IMR-90 (cell line): ENCODE data around the gene PPM1J.

Experiments used
- BHLHE40 ChIP-seq: fragments of 150-350 bp; IDR thresholded peaks from 2 replicates; pipeline ENCODE4 v1.6.1; 2016; ENCODE audit warnings: mild to moderate bottlenecking, low read depth, low read length
- CTCF ChIP-seq: conservative IDR thresholded peaks from 2 replicates; pipeline ENCODE4 v1.5.1; 2012; ENCODE audit warnings: mild to moderate bottlenecking, low read depth, low read length, improper control_type of control experiment
- ELK1 ChIP-seq: fragments of 150-350 bp; IDR thresholded peaks from 2 replicates; pipeline ENCODE4 v1.6.1; 2016; ENCODE audit warnings: low read depth, mild to moderate bottlenecking, low read length, moderate library complexity, borderline replicate concordance
- MAFK ChIP-seq: IDR thresholded peaks from 2 replicates; pipeline ENCODE4 v1.6.1; 2012; ENCODE audit warnings: low read depth, low read length, improper control_type of control experiment
- MXI1 ChIP-seq: IDR thresholded peaks from 2 replicates; pipeline ENCODE4 v1.6.1; 2012; ENCODE audit warnings: low read depth, mild to moderate bottlenecking, low read length, moderate library complexity, borderline replicate concordance
- NFE2L2 ChIP-seq: fragments of 150-350 bp; IDR thresholded peaks from 2 replicates; pipeline ENCODE4 v1.6.1; 2016; ENCODE audit warnings: low read depth, mild to moderate bottlenecking, low read length
- POLR2A ChIP-seq: IDR thresholded peaks from 2 replicates; pipeline ENCODE4 v1.6.1; 2012; ENCODE audit warnings: mild to moderate bottlenecking, low read depth, low read length
- RAD21 ChIP-seq: IDR thresholded peaks from 2 replicates; pipeline ENCODE4 v1.6.1; 2012; ENCODE audit warnings: low read length, improper control_type of control experiment
- RCOR1 ChIP-seq: IDR thresholded peaks from 2 replicates; pipeline ENCODE4 v1.6.1; 2012; ENCODE audit warnings: mild to moderate bottlenecking, low read length, improper control_type of control experiment; ENCODE audit not compliant: insufficient replicate concordance
- RFX5 ChIP-seq: IDR thresholded peaks from 2 replicates; pipeline ENCODE4 v1.8.0; 2012; ENCODE audit warnings: low read depth, mild to moderate bottlenecking, low read length, moderate library complexity

DNA sequence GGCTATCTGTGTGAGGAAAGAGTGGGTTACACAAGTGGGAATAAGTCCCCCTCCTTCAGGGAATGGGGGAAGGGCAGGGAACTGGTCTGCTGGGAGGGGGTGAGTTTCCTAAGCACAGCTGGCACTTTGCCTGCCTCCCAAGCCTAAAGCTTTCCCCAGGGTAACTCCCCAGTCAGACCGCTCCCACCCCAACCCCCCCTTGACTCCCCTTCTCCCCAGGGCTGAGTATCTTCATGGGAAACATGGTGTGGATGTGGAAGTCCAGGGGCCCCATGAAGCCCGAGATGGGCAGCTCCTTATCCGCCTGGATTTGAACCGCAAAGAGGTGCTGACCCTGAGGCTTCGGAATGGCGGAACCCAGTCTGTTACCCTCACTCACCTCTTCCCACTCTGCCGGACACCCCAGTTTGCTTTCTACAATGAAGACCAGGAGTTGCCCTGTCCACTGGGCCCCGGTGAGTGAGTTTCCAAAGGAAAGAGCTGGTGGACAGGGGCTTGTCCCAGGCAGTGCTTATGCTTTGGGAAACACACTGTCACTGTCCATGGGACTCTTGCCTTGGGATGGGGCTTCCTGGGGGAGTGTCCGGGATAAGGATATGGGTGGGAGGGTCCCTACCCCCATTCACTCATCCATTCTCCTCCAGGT is 25.8 kb downstream of the PPM1J start:
- no peak for TF ChIP-seq CTCF
- no peak for TF ChIP-seq RAD21
- TF ChIP-seq POLR2A = no peak
- no peak for TF ChIP-seq MAFK
- no peak for TF ChIP-seq RCOR1
- no peak for TF ChIP-seq RFX5
- TF ChIP-seq ELK1 = no peak
- no peak for TF ChIP-seq BHLHE40
- no peak for TF ChIP-seq NFE2L2
- TF ChIP-seq MXI1 = no peak
